IPS-15b (cell line): Measurements from ENCODE around the gene ELFN1.

Source experiments
- H3K27me3 ChIP-seq: one replicate; pipeline ENCODE4 v1.6.1; 2013; ENCODE audit warnings: low read length; ENCODE audit not compliant: control insufficient read depth, insufficient read depth
- H3K36me3 ChIP-seq: one replicate; pipeline ENCODE4 v1.6.1; 2013; ENCODE audit warnings: low read length; ENCODE audit not compliant: control insufficient read depth, insufficient read depth
- H3K4me1 ChIP-seq: one replicate; pipeline ENCODE4 v1.6.1; 2013; ENCODE audit warnings: mild to moderate bottlenecking, low read length; ENCODE audit not compliant: control insufficient read depth, insufficient read depth
- H3K4me3 ChIP-seq: one replicate; pipeline ENCODE4 v1.5.1; 2013; ENCODE audit warnings: low read depth, low read length
- H3K9ac ChIP-seq: one replicate; pipeline ENCODE4 v1.6.1; 2013; ENCODE audit warnings: low read depth, mild to moderate bottlenecking, low read length
- H3K9me3 ChIP-seq: one replicate; pipeline ENCODE4 v1.6.1; 2013; ENCODE audit warnings: mild to moderate bottlenecking, low read length; ENCODE audit not compliant: control insufficient read depth, insufficient read depth

The ELFN1 gene

GRCh38 chr7:1696671-1697498, 26.8 kb downstream of the ELFN1 start:
- Histone ChIP-seq H3K4me3 (no peak overlapping the region), H3K9me3 (no peaks in the 10 kb centered on the region), H3K9ac (no peak overlapping the region), H3K4me1 (no peaks in the 10 kb centered on the region), H3K27me3 (peaks cover 2% of the 10 kb centered on the region), H3K36me3 (peaks cover 4% of the 10 kb centered on the region)

DNA sequence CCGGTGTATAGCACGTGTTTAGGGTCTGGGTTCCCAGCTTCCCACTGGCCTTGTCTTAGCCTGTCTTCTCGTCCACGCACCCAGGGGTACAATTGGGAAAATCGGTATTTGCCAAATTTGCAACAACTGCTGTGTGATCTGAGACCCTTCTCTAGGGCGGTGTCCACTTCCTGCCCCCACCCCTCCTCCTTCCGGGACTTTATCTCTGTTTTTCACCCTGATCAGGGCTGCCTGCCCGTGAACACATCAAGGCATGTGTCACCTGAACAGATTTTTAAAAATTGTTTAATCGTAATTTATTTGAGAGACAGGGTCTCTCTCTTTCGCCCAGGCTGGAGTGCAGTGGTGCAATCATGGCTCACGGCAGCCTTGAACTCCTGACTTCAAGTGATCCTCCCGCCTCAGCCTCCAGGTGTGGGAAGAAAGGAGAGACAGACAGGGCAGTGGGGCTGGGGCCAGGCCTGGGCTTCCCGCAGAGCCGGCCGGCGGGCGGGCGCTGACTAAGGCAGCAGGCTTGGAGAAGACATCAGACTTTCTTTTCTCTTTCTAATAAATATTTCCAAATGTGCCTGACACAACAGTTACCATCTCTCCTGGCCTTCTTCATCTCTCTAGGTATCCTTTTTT, 27.5 kb downstream of the ELFN1 start:
- Histone ChIP-seq H3K4me1 (no peaks in the 10 kb centered on the region), H3K4me3 (no peak overlapping the region), H3K9ac (no peak overlapping the region), H3K27me3 (peaks cover 2% of the 10 kb centered on the region), H3K9me3 (no peaks in the 10 kb centered on the region), H3K36me3 (peaks cover 4% of the 10 kb centered on the region)

DNA sequence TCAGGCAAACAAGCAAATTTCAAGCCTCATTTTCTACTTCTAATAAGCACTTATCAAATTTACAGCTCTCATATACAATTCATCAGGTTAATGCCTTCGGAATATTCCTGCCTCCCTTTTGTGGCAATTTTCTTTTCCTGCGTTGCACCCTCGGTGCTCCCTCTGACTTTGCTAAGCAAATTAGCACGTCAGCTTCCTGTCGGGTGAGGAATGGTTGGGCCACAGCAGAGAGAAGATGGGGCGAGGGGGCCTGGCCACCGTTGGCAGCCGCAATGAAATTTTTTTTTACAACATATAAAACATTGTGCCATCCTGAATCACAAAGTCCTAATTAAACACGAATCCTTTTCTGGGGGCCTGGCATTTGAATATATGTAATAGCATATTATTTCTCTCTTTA, 28.1 kb downstream of the ELFN1 start:
- no peak overlapping the region for H3K9ac ChIP-seq
- peaks cover 2% of the 10 kb centered on the region for H3K27me3 ChIP-seq
- H3K4me1 ChIP-seq: peaks cover under 1% of the 10 kb centered on the region
- H3K9me3 ChIP-seq: no peaks in the 10 kb centered on the region
- H3K36me3 ChIP-seq: peaks cover 2% of the 10 kb centered on the region
- H3K4me3 ChIP-seq: no peak overlapping the region

GRCh38 chr7:1698951-1699350, 28.9 kb downstream of the ELFN1 start:
- Histone ChIP-seq H3K4me1 (peaks cover 3% of the 10 kb centered on the region), H3K4me3 (no peak overlapping the region), H3K9me3 (no peaks in the 10 kb centered on the region), H3K9ac (no peak overlapping the region), H3K36me3 (peaks cover 2% of the 10 kb centered on the region), H3K27me3 (peaks cover 5% of the 10 kb centered on the region)

DNA sequence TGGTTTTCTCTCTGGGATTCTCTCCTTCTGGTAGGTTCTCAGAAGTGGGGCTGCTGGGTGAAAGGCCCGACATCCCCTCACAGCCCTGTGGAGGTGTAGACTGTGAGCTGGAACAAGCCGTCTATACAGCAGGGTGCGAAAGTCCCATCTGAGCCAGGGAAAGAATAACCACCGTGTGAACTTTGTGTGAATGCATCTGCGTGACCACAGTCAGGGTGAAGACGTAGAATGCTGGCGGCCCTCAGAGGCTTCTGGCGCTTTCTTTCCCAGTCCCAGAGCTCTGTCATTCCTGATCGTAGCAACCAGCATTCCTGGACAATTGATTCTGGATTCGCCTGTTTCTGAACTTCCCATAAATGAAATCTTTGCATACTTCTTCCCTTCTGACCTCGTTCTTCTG, 30.0 kb downstream of the ELFN1 start:
- Histone ChIP-seq H3K27me3 (peaks cover 10% of the 10 kb centered on the region), H3K9me3 (no peaks in the 10 kb centered on the region), H3K36me3 (peaks cover 2% of the 10 kb centered on the region), H3K9ac (no peak overlapping the region), H3K4me1 (peaks cover 10% of the 10 kb centered on the region), H3K4me3 (no peak overlapping the region)

- no peak overlapping the region for H3K9ac ChIP-seq
- H3K4me3 ChIP-seq: no peak overlapping the region
- peaks cover 2% of the 10 kb centered on the region for H3K36me3 ChIP-seq
- H3K27me3 ChIP-seq: peaks cover 10% of the 10 kb centered on the region
- peaks cover 10% of the 10 kb centered on the region for H3K4me1 ChIP-seq
- no peaks in the 10 kb centered on the region for H3K9me3 ChIP-seq
These were observed 30.7 kb downstream of the ELFN1 start for GRCh38 chr7:1700536-1701333.

- Histone ChIP-seq H3K9ac (no peak overlapping the region), H3K36me3 (no peaks in the 10 kb centered on the region)
These were observed 32.6 kb downstream of the ELFN1 start for GRCh38 chr7:1702652-1703051.

DNA sequence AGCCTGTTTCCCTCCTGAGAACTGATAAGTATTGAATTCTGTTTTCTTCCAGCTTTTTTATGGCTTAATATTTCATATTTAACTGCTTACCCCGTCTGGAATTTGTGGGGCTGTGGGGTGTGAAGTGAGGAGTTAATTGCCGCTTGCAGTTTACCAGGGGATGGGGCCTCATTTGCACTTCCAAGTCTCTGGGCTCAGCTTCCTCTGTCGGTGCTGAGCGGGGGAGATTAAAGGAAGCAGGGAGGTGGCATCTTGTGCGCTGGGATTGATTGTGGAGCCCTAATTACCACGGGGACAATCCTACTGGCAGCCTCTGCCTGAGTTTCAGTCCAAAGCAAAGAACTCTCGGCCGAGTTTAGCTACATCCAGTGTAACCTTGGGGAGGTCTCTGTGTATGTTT, 33.4 kb downstream of the ELFN1 start:
- Histone ChIP-seq H3K9ac (no peak overlapping the region), H3K27me3 (peaks cover 10% of the 10 kb centered on the region), H3K4me1 (peaks cover 10% of the 10 kb centered on the region), H3K4me3 (no peak overlapping the region), H3K9me3 (no peaks in the 10 kb centered on the region), H3K36me3 (no peaks in the 10 kb centered on the region)

More at GRCh38 chr7:1702652-1703051, 32.6 kb downstream of the ELFN1 start:
- Histone ChIP-seq H3K4me3 (no peak overlapping the region), H3K27me3 (peaks cover 10% of the 10 kb centered on the region), H3K9me3 (no peaks in the 10 kb centered on the region), H3K4me1 (peaks cover 10% of the 10 kb centered on the region)

- peaks cover 1% of the 10 kb centered on the region for H3K9me3 ChIP-seq
These were observed 34.1 kb downstream of the ELFN1 start for GRCh38 chr7:1703871-1704810.

GRCh38 chr7:1704811-1705738, 35.0 kb downstream of the ELFN1 start:
- H3K36me3 ChIP-seq: peaks cover 5% of the 10 kb centered on the region
- H3K9me3 ChIP-seq: peaks cover 11% of the 10 kb centered on the region
- peaks cover 10% of the 10 kb centered on the region for H3K4me1 ChIP-seq
- H3K9ac ChIP-seq: no peak overlapping the region
- peaks cover 10% of the 10 kb centered on the region for H3K27me3 ChIP-seq
- no peak overlapping the region for H3K4me3 ChIP-seq

More at GRCh38 chr7:1703871-1704810, 34.1 kb downstream of the ELFN1 start:
- Histone ChIP-seq H3K9ac (no peak overlapping the region), H3K4me3 (no peak overlapping the region), H3K4me1 (peaks cover 10% of the 10 kb centered on the region), H3K27me3 (peaks cover 10% of the 10 kb centered on the region), H3K36me3 (peaks cover 4% of the 10 kb centered on the region)
